GM19468 (cell line): ENCODE results near the gene CEACAM19.

Experiments used
- ATAC-seq: cut with Tn5 transposase; IDR thresholded peaks from one replicate; pipeline ENCODE4 v1.9.1; 2021; ENCODE audit warnings: mild to moderate bottlenecking, moderate library complexity, moderate number of reproducible peaks; ENCODE audit not compliant: unreplicated experiment; ENCODE audit errors: extremely low read depth

Gene CEACAM19

DNA sequence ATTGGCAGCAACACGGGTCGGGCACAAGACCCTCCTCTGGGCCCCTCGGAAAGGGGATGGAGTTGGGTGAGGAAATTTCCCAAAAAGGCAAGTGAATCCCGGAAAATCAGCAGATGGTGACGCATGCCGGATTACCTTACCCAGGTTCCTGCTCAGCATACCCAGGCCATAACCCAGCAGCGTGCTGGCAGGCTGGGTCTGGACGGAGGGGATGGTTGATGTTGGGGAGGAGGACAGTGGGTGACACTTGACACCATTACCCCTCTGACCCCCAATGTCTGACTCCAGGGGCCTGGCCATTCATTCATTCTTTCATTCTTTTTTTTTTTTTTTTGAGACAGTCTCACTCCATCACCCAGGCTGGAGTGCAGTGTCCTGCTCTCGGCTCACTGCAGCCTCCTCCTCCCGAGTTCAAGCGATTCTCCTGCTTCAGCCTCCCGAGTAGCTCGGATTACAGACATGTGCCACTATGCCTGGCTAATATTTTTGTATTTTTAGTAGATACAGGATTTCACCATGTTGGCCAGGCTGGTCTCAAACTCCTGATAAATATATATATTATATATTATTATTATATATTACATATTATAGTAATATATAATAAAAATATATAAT is 26.8 kb upstream of the CEACAM19 start:
- ATAC-seq = no peak

GRCh38 chr19:44645407-44646048 is 25.8 kb upstream of the CEACAM19 start:
- no peak for ATAC-seq

DNA sequence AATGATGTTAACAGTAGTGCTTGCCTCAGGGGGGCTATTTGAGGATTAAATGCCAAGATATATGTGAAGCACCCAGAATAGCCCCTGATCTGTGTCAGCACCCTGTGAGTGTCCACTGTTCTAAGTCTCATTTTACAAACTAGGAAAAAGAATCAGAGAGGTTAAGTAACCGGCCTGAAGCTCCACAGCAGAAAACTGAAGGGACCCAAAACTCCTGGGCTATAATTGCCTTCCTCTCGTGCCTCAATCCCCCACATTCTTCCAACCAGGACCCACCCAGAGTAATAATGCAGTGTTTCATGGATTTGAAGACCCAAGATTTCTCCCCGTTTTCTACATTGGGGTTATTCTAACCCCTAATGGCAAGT is 25.2 kb upstream of the CEACAM19 start:
- ATAC-seq = no peak

DNA sequence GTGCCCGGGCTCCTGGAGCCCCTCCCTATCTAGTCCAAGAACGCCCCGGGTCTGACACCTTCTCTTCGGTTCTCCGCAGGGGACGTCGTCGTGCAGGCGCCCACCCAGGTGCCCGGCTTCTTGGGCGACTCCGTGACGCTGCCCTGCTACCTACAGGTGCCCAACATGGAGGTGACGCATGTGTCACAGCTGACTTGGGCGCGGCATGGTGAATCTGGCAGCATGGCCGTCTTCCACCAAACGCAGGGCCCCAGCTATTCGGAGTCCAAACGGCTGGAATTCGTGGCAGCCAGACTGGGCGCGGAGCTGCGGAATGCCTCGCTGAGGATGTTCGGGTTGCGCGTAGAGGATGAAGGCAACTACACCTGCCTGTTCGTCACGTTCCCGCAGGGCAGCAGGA is 24.1 kb upstream of the CEACAM19 start:
- no peak for ATAC-seq

DNA sequence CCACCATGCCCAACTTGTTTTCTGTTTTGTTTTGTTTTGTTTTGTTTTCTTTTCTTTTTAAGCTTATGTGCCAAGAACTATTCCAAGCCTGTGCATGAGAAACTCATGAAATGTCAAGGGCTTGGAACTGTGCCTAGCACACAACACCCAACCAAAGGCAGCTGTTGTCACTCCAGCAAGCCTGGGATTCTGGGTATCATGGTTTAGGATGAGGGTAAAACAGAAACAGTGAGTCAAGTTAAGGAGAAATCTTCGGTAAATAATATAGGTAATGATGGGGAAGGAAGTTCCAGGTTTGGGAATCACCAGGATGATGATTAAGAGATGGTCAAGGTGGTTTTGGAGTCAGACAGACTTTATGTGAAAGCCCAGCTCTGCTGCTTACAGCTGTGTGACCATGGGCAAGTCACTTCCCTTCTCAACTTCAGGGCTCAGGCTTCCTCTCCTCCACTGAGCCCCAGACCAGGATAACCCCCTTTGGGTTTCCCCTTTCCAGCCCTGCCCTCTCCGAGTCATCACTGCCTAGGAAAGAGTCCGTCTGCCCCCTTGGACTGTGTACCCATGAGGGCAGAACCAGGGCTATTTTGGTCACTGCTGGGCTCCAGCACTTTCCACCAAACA is 22.5 kb upstream of the CEACAM19 start:
- ATAC-seq = no peak

GRCh38 chr19:44649578-44650145 is 21.6 kb upstream of the CEACAM19 start:
- ATAC-seq = no peak

DNA sequence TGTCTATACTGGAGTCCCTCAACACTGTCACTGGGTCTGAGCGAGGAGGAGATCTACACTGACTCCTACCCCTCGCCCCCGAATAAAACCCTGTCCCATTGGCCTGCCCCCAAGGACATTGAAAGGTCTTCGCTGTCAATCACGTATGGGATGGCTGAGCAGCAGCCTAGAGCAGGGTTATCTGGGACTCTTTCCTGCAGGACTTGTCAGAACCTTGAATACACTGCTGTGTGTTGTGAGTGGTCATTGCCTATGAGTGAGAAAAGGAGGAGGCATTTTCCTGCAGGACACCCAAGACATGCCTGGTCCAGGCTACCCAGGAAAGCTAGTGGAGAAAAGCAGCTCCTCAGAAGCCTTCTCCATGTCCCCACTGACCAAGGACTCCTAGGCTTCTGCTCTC is 17.9 kb upstream of the CEACAM19 start:
- ATAC-seq = no peak

- ATAC-seq = peak; percentile 21
These were observed 17.1 kb upstream of the CEACAM19 start for GRCh38 chr19:44653977-44654774.

- no peak for ATAC-seq
These were observed 13.9 kb upstream of the CEACAM19 start for GRCh38 chr19:44657211-44657921.

- no peak for ATAC-seq
These were observed 13.1 kb upstream of the CEACAM19 start for GRCh38 chr19:44658069-44658733.

DNA sequence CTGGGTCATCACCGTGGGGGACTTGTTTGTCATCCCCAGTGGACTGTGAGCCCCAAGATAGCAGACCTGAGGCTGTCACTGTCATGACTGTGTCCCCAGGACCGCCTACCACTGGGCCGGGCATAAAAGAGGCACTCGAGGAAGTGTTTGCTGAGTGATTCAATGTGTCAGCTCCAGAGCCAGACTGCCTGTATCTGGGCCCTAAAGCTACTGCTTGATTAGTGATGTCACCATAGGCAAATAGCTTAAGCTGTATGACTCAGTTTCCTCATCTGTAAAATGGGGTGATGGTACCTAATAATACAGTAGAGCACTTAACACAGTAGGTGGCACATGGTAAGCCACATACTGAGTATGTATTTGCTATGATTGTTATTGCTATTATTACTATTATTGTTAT is 11.2 kb upstream of the CEACAM19 start:
- no peak for ATAC-seq

- ATAC-seq = no peak
These were observed 10.1 kb upstream of the CEACAM19 start for GRCh38 chr19:44661205-44661604.

DNA sequence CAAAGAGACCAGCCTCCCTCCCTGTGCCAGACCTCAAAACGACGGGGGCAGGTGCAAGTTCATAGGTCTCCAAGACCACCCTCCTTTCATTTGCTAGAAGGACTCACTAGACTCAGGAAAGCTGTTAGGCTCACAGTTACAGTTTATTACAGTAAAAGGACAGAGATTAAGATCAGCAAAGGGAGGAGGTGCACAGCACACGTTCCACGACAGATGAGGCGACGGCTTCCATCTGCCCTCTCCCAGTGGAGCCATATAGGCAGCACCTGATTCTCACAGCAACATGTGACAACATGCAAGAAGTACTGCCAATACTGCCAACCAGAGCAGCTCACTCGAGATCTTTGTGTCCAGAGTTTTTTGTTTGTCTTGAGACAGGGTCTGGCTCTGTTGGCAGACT is 9.4 kb upstream of the CEACAM19 start:
- no peak for ATAC-seq

DNA sequence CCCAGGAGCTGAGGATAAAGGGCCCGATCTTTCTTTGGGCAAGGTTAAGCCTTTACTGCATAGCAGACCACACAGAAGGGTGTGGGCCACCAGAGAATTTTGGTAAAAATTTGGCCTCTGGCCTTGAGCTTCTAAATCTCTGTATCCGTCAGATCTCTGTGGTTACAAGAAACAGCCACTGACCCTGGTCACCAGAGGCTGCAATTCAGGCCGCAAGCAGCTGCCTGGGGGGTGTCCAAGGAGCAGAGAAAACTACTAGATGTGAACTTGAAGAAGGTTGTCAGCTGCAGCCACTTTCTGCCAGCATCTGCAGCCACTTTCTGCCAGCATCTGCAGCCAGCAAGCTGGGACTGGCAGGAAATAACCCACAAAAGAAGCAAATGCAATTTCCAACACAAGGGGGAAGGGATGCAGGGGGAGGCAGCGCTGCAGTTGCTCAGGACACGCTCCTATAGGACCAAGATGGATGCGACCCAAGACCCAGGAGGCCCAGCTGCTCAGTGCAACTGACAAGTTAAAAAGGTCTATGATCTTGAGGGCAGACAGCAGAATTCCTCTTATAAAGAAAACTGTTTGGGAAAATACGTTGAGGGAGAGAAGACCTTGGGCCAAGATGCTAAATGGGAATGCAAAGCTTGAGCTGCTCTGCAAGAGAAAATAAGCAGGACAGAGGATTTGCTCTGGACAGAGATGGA is 8.4 kb upstream of the CEACAM19 start:
- no peak for ATAC-seq

GRCh38 chr19:44663996-44664395 is 7.3 kb upstream of the CEACAM19 start:
- ATAC-seq = no peak

DNA sequence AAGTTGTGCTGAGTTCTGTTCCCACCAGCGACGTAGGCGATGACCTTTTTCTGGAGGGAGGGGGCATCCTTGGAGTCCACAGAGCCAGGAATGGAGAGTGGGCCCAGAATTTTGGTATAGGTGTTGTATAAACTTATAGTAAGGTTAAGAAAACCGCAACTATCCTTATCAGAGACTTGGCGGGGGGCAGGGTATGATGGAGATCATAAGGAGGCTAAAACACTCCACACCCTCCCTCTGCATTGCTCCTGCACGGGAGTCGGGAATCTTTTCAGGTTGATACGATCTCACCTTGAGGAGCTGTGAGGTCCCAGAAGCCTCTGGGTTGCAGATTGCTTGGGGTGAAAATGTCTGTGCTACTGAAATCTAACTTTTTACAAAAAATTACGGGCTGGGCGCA is 6.3 kb upstream of the CEACAM19 start:
- ATAC-seq = no peak

GRCh38 chr19:44666852-44667556 is 4.3 kb upstream of the CEACAM19 start:
- ATAC-seq = no peak

DNA sequence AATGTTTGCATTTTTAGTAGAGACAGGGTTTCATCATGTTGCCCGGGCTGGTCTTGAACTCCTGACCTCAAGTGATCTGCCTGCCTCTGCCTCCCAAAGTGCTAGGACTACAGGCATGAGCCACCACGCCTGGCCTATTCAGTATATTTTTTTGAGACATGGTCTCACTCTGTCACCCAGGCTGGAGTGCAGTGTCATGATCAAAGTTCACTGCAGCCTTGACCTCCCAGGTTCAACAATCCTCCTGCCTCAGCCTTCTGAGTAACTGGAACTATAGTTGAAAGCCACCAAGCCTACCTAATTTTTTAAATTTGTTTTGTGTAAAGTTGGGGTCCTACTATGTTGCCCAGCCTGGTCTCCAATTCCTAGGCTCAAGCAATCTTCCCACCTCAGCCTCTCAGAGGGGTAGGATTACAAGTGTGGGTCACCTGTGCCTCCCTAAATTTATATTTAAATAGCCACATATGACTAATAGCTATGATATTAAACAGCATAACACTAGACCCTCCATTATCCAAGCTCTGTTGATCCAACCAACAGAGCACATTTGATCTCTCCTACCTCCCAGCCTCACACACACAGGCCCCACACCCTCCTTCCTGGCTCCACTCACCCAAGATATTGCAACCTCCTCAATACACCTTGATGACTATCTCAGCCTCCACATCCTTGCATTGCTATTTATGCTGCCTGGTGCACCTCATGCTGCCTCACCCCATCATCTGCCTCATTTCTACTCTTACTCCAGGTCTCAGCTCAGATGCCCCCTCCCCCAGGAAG is 2.1 kb upstream of the CEACAM19 start:
- ATAC-seq = no peak
